ENCODE results near the gene BRPF3.

BRPF3 gene

GRCh38 chr6:36235309-36235708, 38.8 kb downstream of the BRPF3 start:
- no peak for DNase-seq

DNA sequence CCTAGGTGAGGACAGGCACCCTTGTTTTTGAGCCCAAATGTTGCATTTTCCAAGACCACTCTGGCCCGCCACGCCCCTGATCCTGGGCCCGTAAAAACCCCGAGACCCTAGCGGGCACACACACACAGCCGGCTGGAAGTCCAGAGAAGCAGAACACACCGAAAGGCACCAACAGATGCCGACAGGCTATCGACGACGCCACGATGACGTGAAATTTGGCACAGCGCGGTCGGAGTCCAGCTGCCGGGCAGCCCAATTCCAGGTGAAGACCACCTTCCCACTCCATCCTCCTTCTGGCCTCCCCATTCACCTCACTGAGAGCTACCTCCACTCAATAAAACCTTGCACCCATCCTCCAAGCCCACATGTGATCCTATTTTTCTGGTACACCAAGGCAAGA, 39.3 kb downstream of the BRPF3 start:
- DNase-seq, result no peak

DNA sequence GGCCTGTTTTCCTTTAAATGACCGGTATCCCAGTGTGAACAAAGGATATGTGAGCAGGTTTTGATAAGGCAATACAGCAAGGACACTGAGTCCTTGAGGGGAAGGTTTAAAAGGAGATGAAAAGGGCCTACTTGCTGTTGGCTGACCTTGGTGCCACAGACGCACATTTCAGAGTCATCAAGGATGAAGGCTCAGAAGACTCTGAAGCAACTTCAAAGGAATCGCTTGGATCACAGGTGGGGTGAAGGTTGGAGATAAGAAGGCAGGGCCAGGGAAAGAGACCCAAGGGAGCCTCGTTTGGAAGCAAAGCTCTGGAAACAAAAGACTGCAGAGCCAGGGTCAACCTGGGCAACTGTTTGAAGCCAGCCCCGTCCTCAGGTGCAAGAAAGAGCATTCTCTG, 43.2 kb downstream of the BRPF3 start:
- no peak for DNase-seq

- no peak for DNase-seq
Measured at GRCh38 chr6:36241728-36242127, 45.2 kb downstream of the BRPF3 start.

- DNase-seq, result no peak
Measured at GRCh38 chr6:36242161-36242560, 45.6 kb downstream of the BRPF3 start.

DNA sequence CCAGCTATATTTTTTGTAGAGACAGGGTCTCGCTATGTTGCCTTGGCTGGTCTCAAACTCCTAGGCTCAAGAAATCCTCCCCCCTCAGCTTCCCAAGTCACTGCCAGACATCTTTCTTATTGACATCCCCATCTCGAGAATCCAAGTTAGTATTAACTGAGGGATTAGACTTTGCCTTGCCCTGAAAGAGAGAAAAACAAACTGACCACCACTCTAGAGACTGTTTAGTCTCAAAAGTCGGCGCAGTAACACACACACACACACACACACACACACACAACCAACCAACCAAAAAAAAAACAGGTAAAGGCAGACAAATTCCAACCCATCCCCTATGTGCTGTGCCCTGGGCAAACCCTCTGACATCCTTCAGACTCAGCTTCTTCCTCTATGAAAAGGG, 46.1 kb downstream of the BRPF3 start:
- DNase-seq, result no peak

DNA sequence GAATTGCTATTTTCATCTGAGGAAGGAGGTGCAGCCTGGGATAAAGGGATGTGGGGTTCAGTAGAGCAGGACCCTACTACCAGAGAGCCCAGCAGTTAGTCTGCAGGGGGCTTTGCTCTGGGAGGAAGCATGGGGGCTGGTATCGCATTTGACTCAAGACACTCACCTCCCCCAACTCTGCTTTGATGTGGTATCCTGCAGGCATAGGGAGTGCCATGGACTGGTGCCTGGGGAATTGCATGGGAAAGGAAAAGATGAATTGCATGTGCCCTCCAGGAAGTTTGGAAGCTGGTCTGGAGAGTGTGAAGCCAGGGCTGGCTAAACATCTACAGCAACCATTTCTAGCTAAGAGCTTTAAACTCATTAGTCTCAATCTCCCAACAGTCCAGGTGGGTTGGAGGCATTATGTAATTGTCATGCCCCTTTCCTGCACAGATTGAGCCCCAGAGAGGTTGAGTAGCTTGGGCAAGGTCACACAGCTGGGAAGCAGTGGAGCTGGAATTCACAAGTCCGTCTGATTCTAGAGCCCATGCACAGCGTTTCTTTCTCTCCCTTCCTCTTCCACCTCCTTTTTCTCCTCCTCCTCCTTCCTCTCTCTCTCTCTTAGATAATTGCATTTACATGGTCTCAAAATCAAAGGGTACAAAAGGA, 47.1 kb downstream of the BRPF3 start:
- no peak for DNase-seq

DNA sequence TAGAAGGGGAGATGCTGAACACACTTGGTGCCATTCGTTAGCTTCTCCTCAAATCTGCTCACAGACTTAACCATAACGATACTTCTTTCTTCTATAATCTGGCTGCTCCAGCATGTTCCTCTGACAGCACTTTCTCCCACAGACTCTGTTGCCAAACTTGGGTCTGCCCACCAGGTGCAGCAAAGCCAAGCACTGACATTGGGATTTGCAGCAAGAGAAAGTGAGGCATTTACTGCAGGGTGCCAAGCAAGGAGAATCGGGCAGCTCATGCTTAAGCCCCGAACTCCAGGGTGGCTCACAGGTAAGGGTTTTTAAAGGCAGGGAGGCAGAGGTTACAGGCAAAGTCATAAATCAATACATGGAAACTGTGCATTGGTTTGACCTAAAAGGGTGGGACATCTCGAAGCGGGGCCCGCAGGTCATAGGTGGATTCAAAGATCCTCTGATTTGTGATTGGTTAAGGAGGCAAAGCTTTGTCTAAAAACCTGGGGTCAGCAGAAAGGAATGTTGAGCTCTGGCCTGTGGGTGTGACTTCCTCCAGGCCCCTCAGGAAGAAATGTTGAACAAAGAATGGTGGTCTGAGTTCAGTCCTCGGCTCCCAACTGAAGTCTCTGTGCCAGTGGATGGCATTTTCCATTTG, 48.2 kb downstream of the BRPF3 start:
- DNase-seq, result no peak

DNA sequence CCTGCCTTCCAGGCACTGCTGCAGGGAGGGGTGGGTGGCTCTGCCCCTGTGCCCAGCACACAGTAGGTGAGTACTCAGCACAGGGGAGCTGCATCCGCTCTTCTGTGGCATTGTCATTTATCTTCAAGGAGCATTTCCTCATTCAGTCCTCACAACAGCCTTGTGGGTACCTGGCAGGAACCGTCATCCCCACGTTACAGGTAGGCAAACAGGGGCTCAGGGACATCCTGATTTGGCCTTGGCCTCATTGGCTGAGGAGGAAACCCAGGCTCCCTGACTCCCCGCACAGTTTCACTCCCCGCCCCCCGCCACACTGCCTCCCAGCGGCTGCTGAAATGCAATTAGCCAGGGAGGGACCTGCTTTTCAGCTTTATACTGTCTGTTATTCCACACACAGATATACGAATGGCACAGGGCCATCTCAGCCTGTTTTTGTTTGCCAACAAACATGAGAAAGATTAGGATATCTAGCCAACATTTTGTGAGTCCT, 49.1 kb downstream of the BRPF3 start:
- peak; percentile 34 to 40 for DNase-seq

DNA sequence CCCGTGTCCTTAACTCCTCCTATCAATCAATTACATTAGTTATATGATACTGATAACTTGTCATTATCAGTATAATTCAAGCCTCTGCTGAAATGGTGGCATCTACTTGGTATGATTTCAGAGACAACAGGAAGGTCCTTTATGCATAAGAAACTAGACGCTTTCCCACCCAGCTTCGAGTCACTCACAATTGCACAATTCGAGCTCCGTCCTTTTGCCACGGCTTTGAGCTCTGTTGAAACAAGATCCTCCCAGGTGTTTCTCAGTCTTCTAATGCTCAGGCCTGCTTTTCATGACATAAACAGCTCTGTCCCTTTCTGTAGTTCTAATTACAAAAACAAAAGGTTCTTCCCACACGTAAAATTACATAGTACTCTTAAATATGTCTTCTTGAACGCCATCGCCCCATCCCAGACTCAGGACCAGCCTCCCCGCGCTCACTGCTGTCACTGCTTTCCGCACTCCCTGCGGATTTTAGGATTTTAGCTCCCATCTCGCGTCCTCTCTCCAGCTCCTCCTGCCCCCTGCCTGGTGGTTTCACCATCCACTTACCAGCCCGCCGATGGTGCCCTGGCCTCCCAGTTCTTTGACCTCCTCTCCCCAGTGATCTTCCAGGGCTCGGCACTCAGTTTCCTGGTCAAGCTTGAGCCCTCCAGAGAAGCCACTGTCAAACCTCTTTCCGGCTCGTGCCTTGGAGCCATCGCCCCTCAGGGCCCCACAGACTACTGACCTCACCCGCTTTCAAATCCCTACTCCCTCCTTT, 50.1 kb downstream of the BRPF3 start:
- no peak for DNase-seq

DNA sequence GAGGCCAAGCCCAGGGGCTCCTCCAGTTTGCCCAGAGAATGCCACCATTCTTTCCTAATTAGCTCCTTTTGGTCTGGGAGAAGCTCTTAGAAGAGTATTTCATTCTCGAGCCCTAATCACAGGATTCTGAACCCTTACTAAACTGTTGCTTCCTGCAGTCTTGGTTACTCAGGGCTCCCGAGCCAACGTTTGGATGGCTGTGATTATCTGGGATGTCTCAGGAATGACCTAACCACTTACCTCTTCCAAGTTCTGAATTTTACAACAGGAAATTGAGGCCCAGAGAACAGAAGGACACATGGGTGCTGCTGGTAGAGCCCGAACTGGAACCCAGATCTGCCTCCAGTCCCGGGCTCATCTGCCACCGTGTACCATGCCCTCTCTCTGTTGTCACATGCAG, 51.1 kb downstream of the BRPF3 start:
- DNase-seq, result no peak

DNA sequence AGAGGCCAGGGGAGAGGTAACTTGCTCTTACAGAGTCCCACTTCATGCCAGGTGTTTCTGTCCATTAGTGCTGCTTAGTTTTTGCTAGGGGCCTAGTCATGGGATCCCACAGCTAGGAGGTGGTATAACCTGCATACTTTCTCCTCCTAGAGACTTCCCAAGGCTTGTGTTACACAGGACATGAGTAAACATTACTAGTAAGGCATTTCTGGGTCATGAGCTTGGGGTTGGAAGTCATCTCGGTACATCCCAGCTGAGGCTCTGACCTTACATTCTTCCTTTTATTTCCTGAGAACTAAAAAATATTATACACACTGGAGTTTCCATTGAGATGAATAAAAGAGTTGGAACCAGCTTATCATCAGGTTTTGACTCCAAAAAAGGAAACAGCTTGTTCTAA, 52.4 kb downstream of the BRPF3 start:
- no peak for DNase-seq

DNA sequence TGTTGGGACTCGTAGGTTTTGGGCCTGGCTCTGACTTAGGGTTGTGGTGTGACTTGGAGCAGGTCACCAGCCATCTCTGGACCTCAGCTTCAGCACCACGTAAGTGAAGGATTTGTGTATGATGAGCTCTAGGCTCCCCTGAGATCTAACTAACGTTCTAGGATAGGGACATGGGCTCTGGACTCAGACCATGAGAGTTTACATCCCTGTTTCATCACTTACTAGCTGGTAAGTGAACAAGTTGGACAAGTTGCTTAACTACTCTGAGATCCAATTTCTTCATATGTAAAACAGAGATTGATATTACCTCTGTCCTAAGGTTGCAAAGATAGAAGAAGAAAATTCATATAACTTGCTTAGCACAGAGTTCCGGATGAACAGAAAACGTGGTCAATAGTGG, 53.0 kb downstream of the BRPF3 start:
- no peak for DNase-seq

DNA sequence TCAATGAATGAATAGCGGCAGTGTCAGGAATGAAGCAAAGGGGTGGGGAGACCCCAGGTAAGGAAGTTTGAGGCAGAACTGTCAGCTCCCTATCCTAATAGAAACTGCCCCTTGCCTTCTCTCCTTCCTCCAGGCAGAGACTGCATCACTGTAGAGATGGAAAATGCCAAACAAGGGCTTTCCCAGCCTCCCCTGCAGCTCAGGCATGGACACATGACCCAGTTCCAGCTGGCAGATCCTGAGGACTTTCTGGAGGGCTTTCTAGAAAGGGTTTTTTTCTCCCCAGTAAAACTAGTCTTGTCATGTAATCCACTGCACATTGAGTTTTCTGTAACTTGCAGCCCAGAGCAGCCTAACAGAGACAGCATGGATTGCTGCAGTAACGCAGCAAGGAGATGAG, 55.5 kb downstream of the BRPF3 start:
- DNase-seq, result no peak

GRCh38 chr6:36263390-36264000, 67.0 kb downstream of the BRPF3 start:
- DNase-seq, result no peak

- no peak for DNase-seq
Measured at GRCh38 chr6:36265744-36266143, 69.2 kb downstream of the BRPF3 start.

DNA sequence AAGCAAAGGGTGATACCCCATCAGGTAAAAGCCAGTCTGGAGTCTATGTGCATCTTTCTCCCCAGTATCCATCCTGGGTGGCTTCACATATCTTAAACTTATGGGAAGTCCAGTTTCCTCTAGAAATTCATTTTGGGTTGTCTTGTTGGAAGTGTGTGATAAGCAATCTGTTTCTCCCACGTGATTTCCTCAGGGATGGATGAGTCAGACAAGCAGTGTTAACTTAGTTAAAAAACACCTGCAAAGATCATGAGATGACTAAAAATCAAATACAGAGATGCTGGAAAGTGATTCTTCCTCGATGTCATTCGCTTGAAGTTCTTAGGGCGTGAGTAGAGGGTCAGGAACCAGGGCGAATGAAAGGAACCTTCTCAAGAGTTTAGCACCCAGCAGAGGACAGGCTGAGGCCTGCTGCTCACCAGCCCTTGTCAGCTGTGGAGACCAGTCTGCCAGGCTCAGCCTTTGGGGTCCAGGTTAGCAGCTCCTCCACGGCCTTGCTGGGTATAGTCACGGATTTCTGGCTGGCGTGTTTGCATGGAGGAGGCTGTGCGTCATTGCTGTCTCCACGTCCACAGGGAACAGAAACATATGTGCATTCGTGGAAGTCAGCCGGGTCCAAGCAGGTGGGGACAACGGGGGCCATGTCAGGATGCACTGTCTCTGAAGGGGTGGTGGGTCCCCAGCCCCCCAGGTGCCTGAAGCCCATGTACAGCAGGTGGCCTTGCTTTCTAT, 70.5 kb downstream of the BRPF3 start:
- no peak for DNase-seq

DNA sequence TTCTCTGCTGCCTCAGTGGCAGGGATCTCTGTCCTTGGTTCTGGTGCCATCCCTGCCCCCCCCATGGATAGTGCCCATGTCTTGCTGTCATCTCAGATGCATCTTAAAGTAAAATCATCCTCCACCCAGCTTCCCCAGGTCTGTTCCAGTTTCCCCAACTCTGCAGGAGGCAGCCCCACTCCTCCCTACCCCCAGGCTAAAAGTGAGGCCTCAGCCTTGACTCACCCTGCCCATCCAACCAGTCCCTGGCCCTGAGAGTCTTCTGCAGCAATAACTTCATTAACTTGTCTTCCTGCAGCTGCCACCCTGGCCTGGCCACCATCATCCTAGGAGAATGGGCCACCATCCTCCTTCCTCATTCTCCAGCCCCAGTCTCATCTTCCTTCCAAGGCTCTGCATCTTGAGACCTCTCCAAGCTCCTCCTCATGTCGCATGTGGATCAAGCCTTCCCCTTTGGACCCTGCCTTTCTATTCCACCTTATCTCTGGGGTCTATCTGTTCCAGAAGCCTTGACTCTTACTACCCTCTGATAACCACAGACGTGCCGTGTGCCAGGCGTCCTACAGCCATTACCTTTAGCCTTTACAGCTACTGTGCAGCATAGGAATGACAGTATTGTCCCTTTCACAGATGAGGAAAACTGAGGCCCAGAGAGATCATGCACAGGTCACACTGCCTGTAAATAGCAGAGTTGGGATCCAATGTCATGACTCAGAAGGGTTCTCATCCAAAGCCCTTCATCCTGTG, 71.4 kb downstream of the BRPF3 start:
- no peak for DNase-seq

DNA sequence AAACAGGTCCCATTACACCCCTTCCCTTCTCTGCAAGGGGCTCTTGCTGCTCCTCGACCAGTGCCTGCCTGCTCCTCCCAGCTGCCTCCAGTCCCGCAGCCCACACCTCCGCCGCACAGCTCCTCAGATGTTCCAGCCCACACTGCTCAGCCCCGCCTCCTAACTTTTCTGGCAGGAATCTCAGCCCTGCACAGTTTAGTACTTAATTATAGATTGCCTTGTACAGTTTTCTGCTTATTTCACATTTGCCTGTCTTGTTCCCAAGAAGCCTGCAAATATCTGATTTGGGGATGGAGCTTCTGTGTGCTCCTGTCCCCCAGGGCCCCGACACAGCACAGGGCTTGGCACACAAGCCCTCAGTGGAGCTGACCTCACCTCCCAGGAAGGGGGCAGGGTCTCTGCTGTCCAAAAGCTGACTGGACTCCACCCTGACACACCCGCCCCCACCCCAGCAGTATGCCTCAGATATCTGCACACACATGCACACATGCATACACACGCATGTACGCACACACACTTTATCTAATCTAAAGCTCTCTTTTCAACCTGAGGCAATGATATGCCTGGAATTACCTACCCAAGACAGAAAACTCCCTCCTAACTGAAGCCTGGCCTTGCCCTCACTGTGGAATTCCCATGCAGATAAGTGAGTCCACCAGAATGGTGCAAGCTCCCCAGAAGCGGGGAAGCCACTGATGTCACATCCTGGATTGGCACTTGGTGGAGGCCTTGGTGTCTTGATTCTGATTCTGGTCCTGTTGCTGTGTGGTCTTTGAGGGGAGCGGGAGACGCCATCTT, 72.1 kb downstream of the BRPF3 start:
- no peak for DNase-seq

- no peak for DNase-seq
Measured at GRCh38 chr6:36269834-36270705, 73.5 kb downstream of the BRPF3 start, which contains the start of gene PNPLA1. Gene PNPLA1, plus strand, starts transcription at chr6:36270060. Its CDS starts 400 bp downstream, at chr6:36270460.
